Iris pigment epithelial cell (primary cell): ENCODE results near the gene BMPER.

ENCODE experiments used
- DNase-seq: peaks from one replicate; pipeline ENCODE4 v3.0.0-alpha.2; 2011; ENCODE audit warnings: low read depth

BMPER gene

GRCh38 chr7:33970536-33970935 lies 65.2 kb downstream of the BMPER start:
- DNase-seq: no peak

GRCh38 chr7:33971106-33971505 lies 65.8 kb downstream of the BMPER start:
- no peak for DNase-seq

- DNase-seq: no peak
Observed at GRCh38 chr7:33973231-33974015, 68.1 kb downstream of the BMPER start.

GRCh38 chr7:33979300-33979806 lies 74.0 kb downstream of the BMPER start:
- no peak for DNase-seq

GRCh38 chr7:33979807-33980355 lies 74.5 kb downstream of the BMPER start:
- DNase-seq: peak; percentile 96

- no peak for DNase-seq
Observed at GRCh38 chr7:33981226-33981625, 75.9 kb downstream of the BMPER start.

GRCh38 chr7:33981671-33982424 lies 76.5 kb downstream of the BMPER start:
- peak; percentile 69 for DNase-seq

- peak; percentile 84 for DNase-seq
Observed at GRCh38 chr7:33982425-33982786, 77.1 kb downstream of the BMPER start.

GRCh38 chr7:33986451-33986850 lies 81.1 kb downstream of the BMPER start:
- peak; percentile 38 for DNase-seq

- DNase-seq: peak; percentile 99
Observed at GRCh38 chr7:33986951-33987947, 81.9 kb downstream of the BMPER start.

- no peak for DNase-seq
Observed at GRCh38 chr7:33996899-33997298, 91.6 kb downstream of the BMPER start.

- peak; percentile 39 for DNase-seq
Observed at GRCh38 chr7:33998476-33998875, 93.1 kb downstream of the BMPER start.

- DNase-seq: peak; percentile 77
Observed at GRCh38 chr7:34011017-34011695, 105.8 kb downstream of the BMPER start.

- DNase-seq: no peak
Observed at GRCh38 chr7:34011696-34012095, 106.4 kb downstream of the BMPER start.

- no peak for DNase-seq
Observed at GRCh38 chr7:34013421-34013820, 108.1 kb downstream of the BMPER start.

- no peak for DNase-seq
Observed at GRCh38 chr7:34015651-34016050, 110.3 kb downstream of the BMPER start.

- no peak for DNase-seq
Observed at GRCh38 chr7:34016876-34017275, 111.5 kb downstream of the BMPER start.

- DNase-seq: no peak
Observed at GRCh38 chr7:34019301-34019790, 114.0 kb downstream of the BMPER start.

GRCh38 chr7:34022626-34023025 lies 117.3 kb downstream of the BMPER start:
- no peak for DNase-seq

GRCh38 chr7:34025600-34025999 lies 120.3 kb downstream of the BMPER start:
- DNase-seq: no peak
